Spinal cord (tissue), 10 donors: ENCODE data around the gene GRIP1. TPM values are rescaled to one million over a fixed set of nuclear protein-coding genes. Genes with fewer than 3 reads are reported as not detected.

Experiments used
- DNase-seq, 6 donors: peaks; one replicate each; pipeline versions ENCODE4 v3.0.0 to v3.0.0-alpha.2; 2013 to 2015; ENCODE audit warnings: low spot score in 6 of 6, low read depth in 4 of 6
- H3K27ac ChIP-seq: one replicate; pipeline ENCODE4 v1.5.1; 2013; ENCODE audit warnings: low read depth, low read length, control low read depth
- H3K27me3 ChIP-seq: one replicate; pipeline ENCODE4 v1.6.1; 2013; ENCODE audit warnings: low read length; ENCODE audit not compliant: control insufficient read depth, insufficient read depth
- H3K36me3 ChIP-seq: one replicate; pipeline ENCODE4 v1.6.1; 2013; ENCODE audit warnings: low read length; ENCODE audit not compliant: control insufficient read depth, insufficient read depth
- H3K4me1 ChIP-seq: one replicate; pipeline ENCODE4 v1.6.1; 2013; ENCODE audit warnings: low read length; ENCODE audit not compliant: control insufficient read depth, insufficient read depth
- H3K4me3 ChIP-seq: one replicate; pipeline ENCODE4 v1.5.1; 2013; ENCODE audit warnings: low read depth, low read length, control low read depth
- H3K9me3 ChIP-seq: one replicate; pipeline ENCODE4 v1.6.1; 2013; ENCODE audit warnings: low read length; ENCODE audit not compliant: control insufficient read depth, insufficient read depth
- WGBS: methylation state at CpG from one replicate; pipeline ENCODE4 v1.1.5; 2013; ENCODE audit warnings: missing lambda C conversion rate; ENCODE audit not compliant: insufficient coverage; 5-methylcytosine and 5-hydroxymethylcytosine counted together
- polyA plus RNA-seq, 2 donors: library from polyadenylated mRNA; unstranded; fragments of 120-200 nt; gene quantifications; one replicate each; pipeline ENCODE4 v1.2.1, GENCODE V29; 2013; ENCODE audit not compliant: insufficient read length in 2 of 2
- total RNA-seq, 2 donors: library from RNA; depleted of rRNA in 1 of 2; stranded (reverse); fragments of 120-200 nt in 1 of 2; fragments of >200 nt in 1 of 2; gene quantifications; one replicate each; pipeline versions ENCODE4 v1.2.3 to v1.2.4, GENCODE V29; 2013 to 2014
- donor health status: healthy.

The GRIP1 gene
- total and polyA plus RNA-seq, 4 donors, result 25.1 to 33.4 (median 29.9) TPM

- H3K36me3 ChIP-seq, result no peaks in the 10 kb centered on the region
- no peaks in the 10 kb centered on the region for H3K9me3 ChIP-seq
- no peak overlapping the region for H3K27ac ChIP-seq
- no peaks in the 10 kb centered on the region for H3K27me3 ChIP-seq
- DNase-seq, result no peak
- H3K4me1 ChIP-seq, result no peaks in the 10 kb centered on the region
- H3K4me3 ChIP-seq, result no peak overlapping the region
- WGBS, result 75% methylated on average over 1 of the region's 2 CpGs
These were observed 332.9 kb downstream of the GRIP1 start for GRCh38 chr12:66345956-66346355.

- no peak overlapping the region for H3K27ac ChIP-seq
- H3K9me3 ChIP-seq, result no peaks in the 10 kb centered on the region
- no peaks in the 10 kb centered on the region for H3K36me3 ChIP-seq
- no peaks in the 10 kb centered on the region for H3K27me3 ChIP-seq
- no peak for DNase-seq
- H3K4me3 ChIP-seq, result no peak overlapping the region
- no CpG with 5 or more reads among the region's 3 CpGs for WGBS
- no peaks in the 10 kb centered on the region for H3K4me1 ChIP-seq
These were observed 333.7 kb downstream of the GRIP1 start for GRCh38 chr12:66345212-66345611.

- no peak for DNase-seq
- H3K9me3 ChIP-seq, result no peaks in the 10 kb centered on the region
- no peak overlapping the region for H3K27ac ChIP-seq
- no peaks in the 10 kb centered on the region for H3K4me1 ChIP-seq
- peaks cover 4% of the 10 kb centered on the region for H3K36me3 ChIP-seq
- 100% methylated on average over 2 of the region's 4 CpGs for WGBS
- no peaks in the 10 kb centered on the region for H3K27me3 ChIP-seq
- H3K4me3 ChIP-seq, result no peak overlapping the region
These were observed 337.8 kb downstream of the GRIP1 start for GRCh38 chr12:66341126-66341525.

GRCh38 chr12:66340131-66340530 lies 338.7 kb downstream of the GRIP1 start:
- no peaks in the 10 kb centered on the region for H3K9me3 ChIP-seq
- DNase-seq, result no peak
- no CpG with 5 or more reads among the region's 2 CpGs for WGBS

GRCh38 chr12:66337381-66338010 lies 341.4 kb downstream of the GRIP1 start:
- Histone ChIP-seq H3K27me3 (no peaks in the 10 kb centered on the region), H3K27ac (no peak overlapping the region), H3K4me3 (no peak overlapping the region), H3K4me1 (no peaks in the 10 kb centered on the region), H3K36me3 (peaks cover 4% of the 10 kb centered on the region), H3K9me3 (no peaks in the 10 kb centered on the region)
- no peak for DNase-seq
- 100% methylated on average over 1 of the region's 2 CpGs for WGBS

More at GRCh38 chr12:66340131-66340530, 338.7 kb downstream of the GRIP1 start:
- Histone ChIP-seq H3K4me3 (no peak overlapping the region), H3K36me3 (peaks cover 4% of the 10 kb centered on the region), H3K27ac (no peak overlapping the region), H3K4me1 (no peaks in the 10 kb centered on the region), H3K27me3 (no peaks in the 10 kb centered on the region)

- Histone ChIP-seq H3K9me3 (no peaks in the 10 kb centered on the region), H3K4me1 (no peaks in the 10 kb centered on the region), H3K4me3 (no peak overlapping the region), H3K27ac (no peak overlapping the region), H3K27me3 (no peaks in the 10 kb centered on the region), H3K36me3 (peaks cover 6% of the 10 kb centered on the region)
- no peak for DNase-seq
- no CpG with 5 or more reads among the region's 2 CpGs for WGBS
These were observed 343.1 kb downstream of the GRIP1 start for GRCh38 chr12:66335746-66336145.

- DNase-seq, result peak in 2 of 6 donors; percentile 6 to 14
- no CpG with 5 or more reads among the region's 1 CpG for WGBS
- H3K36me3 ChIP-seq, result peaks cover 2% of the 10 kb centered on the region
- no peaks in the 10 kb centered on the region for H3K9me3 ChIP-seq
- no peaks in the 10 kb centered on the region for H3K4me1 ChIP-seq
- H3K27me3 ChIP-seq, result no peaks in the 10 kb centered on the region
- H3K4me3 ChIP-seq, result no peak overlapping the region
- no peak overlapping the region for H3K27ac ChIP-seq
These were observed 347.1 kb downstream of the GRIP1 start for GRCh38 chr12:66331814-66332213.

- DNase-seq, result no peak
- Histone ChIP-seq H3K4me3 (no peak overlapping the region), H3K4me1 (no peaks in the 10 kb centered on the region), H3K9me3 (no peaks in the 10 kb centered on the region), H3K27ac (no peak overlapping the region), H3K36me3 (peaks cover 2% of the 10 kb centered on the region), H3K27me3 (no peaks in the 10 kb centered on the region)
- WGBS, result 94% methylated on average over 12 of the region's 13 CpGs
These were observed 347.9 kb downstream of the GRIP1 start for GRCh38 chr12:66331016-66331415.

GRCh38 chr12:66329941-66330340 lies 348.9 kb downstream of the GRIP1 start:
- Histone ChIP-seq H3K4me1 (no peaks in the 10 kb centered on the region), H3K27ac (no peak overlapping the region), H3K27me3 (no peaks in the 10 kb centered on the region), H3K9me3 (no peaks in the 10 kb centered on the region), H3K36me3 (peaks cover 2% of the 10 kb centered on the region), H3K4me3 (no peak overlapping the region)
- no peak for DNase-seq
- WGBS, result no CpG with 5 or more reads among the region's 5 CpGs

- Histone ChIP-seq H3K4me1 (no peaks in the 10 kb centered on the region), H3K9me3 (no peaks in the 10 kb centered on the region), H3K4me3 (no peak overlapping the region), H3K27ac (no peak overlapping the region), H3K27me3 (no peaks in the 10 kb centered on the region), H3K36me3 (no peaks in the 10 kb centered on the region)
- no peak for DNase-seq
- WGBS, result no CpG with 5 or more reads among the region's 1 CpG
These were observed 355.9 kb downstream of the GRIP1 start for GRCh38 chr12:66323017-66323416.
